B cell (primary cell): Measurements from ENCODE around the gene GPT2. TPM values are rescaled to one million over a fixed set of nuclear protein-coding genes. Genes with fewer than 3 reads are reported as not detected.

Source experiments
- ATAC-seq: fragments of 200-7000 bp; cut with Tn5 transposase; one replicate; pipeline ENCODE4 v1.10.0; 2021; ENCODE audit warnings: low read depth, mild to moderate bottlenecking, moderate number of reproducible peaks, moderate library complexity
- CTCF ChIA-PET: fragments of 350-600 bp; sonication (Branson Sonifier 250); formaldehyde crosslinking; loops from one replicate; lab custom pipeline; 2021; ENCODE audit warnings: antibody characterized with exemption, inconsistent platforms; lab: Charles Lee
- POLR2A ChIA-PET: fragments of 350-600 bp; sonication (Branson Sonifier 250); formaldehyde crosslinking; loops from one replicate; lab custom pipeline; 2021; ENCODE audit warnings: antibody characterized with exemption; lab: Charles Lee
- DNase-seq: peaks from one replicate; pipeline ENCODE4 v3.0.0; 2013
- H2AFZ ChIP-seq: 2 replicates; pipeline ENCODE4 v1.6.1; 2012; ENCODE audit warnings: mild to moderate bottlenecking, low read depth, low read length; ENCODE audit not compliant: insufficient read depth, poor library complexity, severe bottlenecking
- H3K27ac ChIP-seq, 2 donors: 1 replicate in 1 of 2; 2 replicates in 1 of 2; pipeline ENCODE4 v1.5.1; 2012 to 2013; ENCODE audit warnings: low read length in 2 of 2, mild to moderate bottlenecking in 2 of 2, moderate library complexity in 1 of 2
- H3K27me3 ChIP-seq, 4 experiments: fragments of 200-600 bp in 1 of 4; sonication (generic) in 1 of 4; replicated peaks in 1 of 4; 1 replicate in 2 of 4; 2 replicates in 2 of 4; pipeline versions ENCODE4 v1.6.1 to v1.7.0; 2013 to 2016; ENCODE audit warnings: low read length in 3 of 4, mild to moderate bottlenecking in 2 of 4, mixed read lengths in 1 of 4, moderate library complexity in 1 of 4; ENCODE audit not compliant: insufficient read depth in 4 of 4, control insufficient read depth in 3 of 4; ENCODE audit errors: control extremely low read depth in 1 of 4
- H3K36me3 ChIP-seq, 2 experiments: replicated peaks in 1 of 2; 1 replicate in 1 of 2; 2 replicates in 1 of 2; pipeline versions ENCODE4 v1.6.1 to v1.7.1; 2013; ENCODE audit warnings: low read length in 1 of 2; ENCODE audit not compliant: insufficient read depth in 2 of 2, control insufficient read depth in 1 of 2; ENCODE audit errors: control extremely low read depth in 1 of 2, extremely low read depth in 1 of 2
- H3K4me1 ChIP-seq, 2 donors: fragments of 200-600 bp in 1 of 2; sonication (generic) in 1 of 2; 1 replicate in 1 of 2; 2 replicates in 1 of 2; pipeline versions ENCODE4 v1.5.1 to v1.6.1; 2013 to 2017; ENCODE audit warnings: low read length in 2 of 2; ENCODE audit not compliant: control insufficient read depth in 2 of 2, insufficient read depth in 2 of 2
- H3K4me2 ChIP-seq: replicated peaks from 2 replicates; pipeline ENCODE3; 2012; ENCODE audit warnings: mild to moderate bottlenecking, low read depth, low read length; ENCODE audit not compliant: poor library complexity, severe bottlenecking
- H3K4me3 ChIP-seq, 5 experiments: fragments of 200-600 bp in 1 of 5; sonication (generic) in 1 of 5; 1 replicate in 3 of 5; 2 replicates in 2 of 5; pipeline versions ENCODE4 v1.5.1 to v1.7.0; 2011 to 2016; ENCODE audit warnings: low read length in 4 of 5, mild to moderate bottlenecking in 4 of 5, low read depth in 2 of 5, control low read depth in 1 of 5, moderate library complexity in 1 of 5; ENCODE audit not compliant: insufficient read depth in 1 of 5; ENCODE audit errors: control extremely low read depth in 1 of 5, extremely low read depth in 1 of 5
- H3K79me2 ChIP-seq: fragments of 200-600 bp; sonication (generic); one replicate; pipeline ENCODE4 v1.6.0; 2016; ENCODE audit warnings: low read length; ENCODE audit not compliant: control insufficient read depth, insufficient read depth
- H3K9ac ChIP-seq: fragments of 200-600 bp; sonication (generic); 2 replicates; pipeline ENCODE4 v1.6.1; 2017; ENCODE audit warnings: mild to moderate bottlenecking, low read length, moderate library complexity
- H3K9me3 ChIP-seq, 3 donors: one replicate each; pipeline versions ENCODE4 v1.6.1 to v1.7.1; 2013; ENCODE audit warnings: low read length in 2 of 3; ENCODE audit not compliant: control insufficient read depth in 2 of 3, insufficient read depth in 1 of 3; ENCODE audit errors: control extremely low read depth in 1 of 3
- H4K20me1 ChIP-seq: 2 replicates; pipeline ENCODE4 v1.6.0; 2012; ENCODE audit warnings: mild to moderate bottlenecking, low read length; ENCODE audit not compliant: insufficient read depth, control insufficient read depth, poor library complexity, severe bottlenecking
- H3K27ac Mint-ChIP-seq: one replicate; pipeline ENCODE4 v1.8.0; 2021; ENCODE audit warnings: mixed read lengths
- H3K27me3 Mint-ChIP-seq: one replicate; pipeline ENCODE4 v1.8.0; 2021; ENCODE audit warnings: mixed read lengths
- H3K4me1 Mint-ChIP-seq: one replicate; pipeline ENCODE4 v1.8.0; 2021; ENCODE audit warnings: mixed read lengths
- H3K4me3 Mint-ChIP-seq: one replicate; pipeline ENCODE4 v1.8.0; 2021; ENCODE audit warnings: mixed read lengths
- H3K9me3 Mint-ChIP-seq: one replicate; pipeline ENCODE4 v1.8.0; 2022; ENCODE audit warnings: mixed read lengths; ENCODE audit not compliant: insufficient read depth
- CTCF ChIP-seq: fragments of 200-600 bp; IDR thresholded peaks from one replicate; pipeline ENCODE4 v1.8.0; 2022; ENCODE audit warnings: antibody characterized with exemption, mild to moderate bottlenecking
- EZH2 ChIP-seq: IDR thresholded peaks from 2 replicates; pipeline ENCODE4 v1.6.1; 2012; ENCODE audit warnings: borderline replicate concordance, low read depth, mild to moderate bottlenecking, moderate library complexity, low read length; ENCODE audit not compliant: insufficient read depth, poor library complexity, severe bottlenecking
- WGBS: methylation state at CpG from one replicate; pipeline ENCODE4 v1.1.5; 2013; ENCODE audit warnings: missing lambda C conversion rate; ENCODE audit not compliant: insufficient coverage; 5-methylcytosine and 5-hydroxymethylcytosine counted together
- intact Hi-C: fragments of 100-400 bp; cut with micrococcal nuclease; formaldehyde crosslinking; loops from one replicate; pipeline ENCODE4 v1.10.0; 2022
- polyA plus RNA-seq: library from polyadenylated mRNA; depleted of rRNA; stranded (reverse); fragments of >200 nt; gene quantifications from 2 replicates; pipeline ENCODE4 v1.2.3, GENCODE V29; 2012
- total RNA-seq, 2 donors: library from RNA; stranded (reverse); fragments of 120-200 nt in 1 of 2; gene quantifications; 1 replicate in 1 of 2; 2 replicates in 1 of 2; pipeline versions ENCODE4 v1.2.3 to v1.2.4, GENCODE V29; 2013 to 2022

Gene GPT2
- total and polyA plus RNA-seq, 2 donors (not counting 1 experiment from before 2014, with no cell fraction given): 6.8 to 9.9 TPM

GRCh38 chr16:46971271-46971670 is 87.1 kb downstream of the GPT2 start:
- 100% methylated on average over 1 of the region's 7 CpGs for WGBS
- no peak for DNase-seq
- Histone ChIP-seq H3K27ac (peak overlapping the region in 1 of 2 donors; percentile 97), H3K4me2 (no peak overlapping the region), H3K27me3 (no peaks in the 10 kb centered on the region), H3K9me3 (no peaks in the 10 kb centered on the region), H4K20me1 (peaks cover 28% of the 10 kb centered on the region), H3K4me1 (peaks cover 21 to 22% of the 10 kb centered on the region in 2 donors), H3K4me3 (no peak overlapping the region), H3K9ac (no peak overlapping the region), H3K79me2 (peaks cover 82% of the 10 kb centered on the region), H2AFZ (no peak overlapping the region), H3K36me3 (peaks cover 18 to 49% of the 10 kb centered on the region in 2 experiments)
- peak overlapping the region; percentile 52 for H3K4me3 Mint-ChIP-seq
- no peaks in the 10 kb centered on the region for H3K9me3 Mint-ChIP-seq
- H3K27me3 Mint-ChIP-seq: no peaks in the 10 kb centered on the region
- H3K4me1 Mint-ChIP-seq: peaks cover 39% of the 10 kb centered on the region
- CTCF ChIA-PET: interaction anchor here (1.3 to 1.6 kb wide), 3 partner anchors 52 to 171 kb away, joined by 3 to 4 read pairs (median 3); no protein-coding TSS in a partner anchor
- POLR2A ChIA-PET: interaction anchor here (0.6 kb wide), 1 partner anchor 18 kb away, joined by 7 read pairs; no protein-coding TSS in a partner anchor
- H3K27ac Mint-ChIP-seq: no peak overlapping the region
- ATAC-seq: no peak
- TF ChIP-seq CTCF (no peak), EZH2 (no peak)
- intact Hi-C loops: loop anchor here (5.0 kb wide), 4 partner anchors 54 to 1641 kb away; partner anchors contain the start of gene N4BP1

DNA sequence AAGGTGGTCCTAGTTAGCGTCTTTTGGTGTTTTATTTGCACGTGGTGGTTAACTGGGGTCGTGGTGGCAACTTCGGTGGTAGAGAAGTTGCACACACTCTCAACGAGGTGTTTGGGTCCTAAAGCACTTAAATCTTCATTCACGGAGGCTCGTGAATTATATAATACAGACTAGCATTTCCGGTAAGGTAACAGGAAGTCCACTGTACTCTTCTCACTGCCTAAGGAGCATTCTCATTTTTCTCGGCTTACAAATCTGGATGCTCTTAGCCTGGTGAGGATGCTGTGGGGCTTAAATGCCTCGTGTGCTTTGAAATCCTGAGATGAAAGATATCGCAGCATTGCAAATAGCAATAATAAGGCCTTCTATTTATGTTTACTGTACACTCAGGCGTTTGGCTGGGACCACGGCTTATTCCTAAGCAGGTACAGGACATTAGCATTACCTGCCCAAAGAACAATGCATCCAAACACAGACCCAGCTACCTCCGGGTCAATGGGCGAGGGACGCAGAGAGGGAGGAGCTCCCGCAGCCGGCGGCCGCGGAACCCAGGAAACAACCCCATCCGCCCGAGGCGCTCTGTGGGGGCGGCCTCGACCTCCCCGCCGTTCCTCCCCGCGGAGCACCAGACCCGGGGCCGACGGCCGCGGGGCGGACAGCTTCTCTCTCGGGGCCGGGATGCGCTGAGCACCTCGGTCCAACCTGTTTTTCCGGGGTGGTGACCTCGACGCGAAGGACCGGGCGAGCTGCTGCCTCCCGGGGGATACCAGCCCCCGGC is 88.5 kb downstream of the GPT2 start:
- Histone ChIP-seq H3K9ac (peak overlapping the region; percentile 85), H4K20me1 (peaks cover 24% of the 10 kb centered on the region), H2AFZ (peak overlapping the region; percentile 88), H3K79me2 (peaks cover 68% of the 10 kb centered on the region), H3K9me3 (no peaks in the 10 kb centered on the region), H3K27ac (peak overlapping the region; percentile 96 to 97), H3K27me3 (no peaks in the 10 kb centered on the region), H3K36me3 (peaks cover 13 to 36% of the 10 kb centered on the region in 2 experiments), H3K4me1 (peaks cover 21 to 22% of the 10 kb centered on the region in 2 donors), H3K4me3 (peak overlapping the region; percentile 77 to 94 (median 85)), H3K4me2 (peak overlapping the region; percentile 85)
- H3K4me1 Mint-ChIP-seq: peaks cover 41% of the 10 kb centered on the region
- POLR2A ChIA-PET: interaction anchor here (1.1 to 1.2 kb wide), 2 partner anchors 65 to 229 kb away, joined by 3 read pairs; no protein-coding TSS in a partner anchor
- ATAC-seq (peak; percentile 29), DNase-seq (no peak)
- H3K27me3 Mint-ChIP-seq: no peaks in the 10 kb centered on the region
- peak overlapping the region; percentile 94 for H3K27ac Mint-ChIP-seq
- peak overlapping the region; percentile 92 for H3K4me3 Mint-ChIP-seq
- CTCF ChIA-PET: interaction anchor here (0.9 to 3.1 kb wide), 11 partner anchors 10 to 171 kb away, joined by 3 to 18 read pairs (median 5); partner anchors contain the start of gene NETO2
- TF ChIP-seq CTCF (no peak), EZH2 (no peak)
- WGBS: under 1% methylated on average over 40 of the region's 48 CpGs
- intact Hi-C loops: loop anchor here (1.0 to 5.0 kb wide), 12 partner anchors 46 to 1640 kb away; partner anchors contain the start of genes C16orf87, ITFG1, N4BP1 and NETO2
- H3K9me3 Mint-ChIP-seq: no peaks in the 10 kb centered on the region
